Fibroblast of the aortic adventitia (primary cell): ENCODE data around the gene FLII. TPM values are rescaled to one million over a fixed set of nuclear protein-coding genes. Genes with fewer than 3 reads are reported as not detected.
A peak's percentile ranks its signal among the peaks of the same experiment; 100 is the strongest.

ENCODE experiments used
- DNase-seq: peaks from one replicate; pipeline ENCODE4 v3.0.0-alpha.2; 2010; ENCODE audit warnings: low read depth
- H3K4me3 ChIP-seq: 2 replicates; pipeline ENCODE4 v1.5.1; 2011; ENCODE audit warnings: low read depth, mild to moderate bottlenecking, control low read depth, low read length, moderate library complexity
- CTCF ChIP-seq: IDR thresholded peaks from 2 replicates; pipeline ENCODE4 v1.5.1; 2011; ENCODE audit warnings: mild to moderate bottlenecking, low read length, control low read depth, inconsistent platforms; ENCODE audit not compliant: insufficient read depth
- total RNA-seq: library from RNA; depleted of rRNA; stranded (reverse); fragments of >200 nt; gene quantifications from 2 replicates; pipeline ENCODE4 v1.2.3, GENCODE V29; 2012; ENCODE audit warnings: low replicate concordance

The FLII gene
- total RNA-seq, 1 donor = 305 TPM

GRCh38 chr17:18245038-18245776 is 13.3 kb downstream of the FLII start:
- no peak overlapping the region for H3K4me3 ChIP-seq
- no peak for TF ChIP-seq CTCF
- DNase-seq = no peak

GRCh38 chr17:18241229-18241871 is 17.2 kb downstream of the FLII start:
- TF ChIP-seq CTCF = no peak
- no peak for DNase-seq
- H3K4me3 ChIP-seq = no peak overlapping the region

- H3K4me3 ChIP-seq = no peak overlapping the region
- TF ChIP-seq CTCF = no peak
- no peak for DNase-seq
Observed at GRCh38 chr17:18240449-18240848, 18.1 kb downstream of the FLII start.

- no peak for TF ChIP-seq CTCF
- DNase-seq = no peak
- no peak overlapping the region for H3K4me3 ChIP-seq
Observed at GRCh38 chr17:18238299-18238698, 20.2 kb downstream of the FLII start.

- H3K4me3 ChIP-seq = no peak overlapping the region
- TF ChIP-seq CTCF = no peak
- DNase-seq = no peak
Observed at GRCh38 chr17:18237461-18237860, 21.1 kb downstream of the FLII start.

- no peak overlapping the region for H3K4me3 ChIP-seq
- no peak for TF ChIP-seq CTCF
- DNase-seq = no peak
Observed at GRCh38 chr17:18236494-18236893, 22.0 kb downstream of the FLII start.

GRCh38 chr17:18235743-18236256 is 22.7 kb downstream of the FLII start:
- no peak overlapping the region for H3K4me3 ChIP-seq
- DNase-seq = peak; percentile 47
- no peak for TF ChIP-seq CTCF
